ENCODE results near the gene KDM4C. TPM values are rescaled to one million over a fixed set of nuclear protein-coding genes. Genes with fewer than 3 reads are reported as not detected.

Gene KDM4C
- total and polyA plus RNA-seq, 2 of the 13 experiments (the other 11 are each of a cell fraction or from before 2014, with no cell fraction given) = 19.4 to 23.6 TPM

GRCh38 chr9:6788162-6789016 is 30.6 kb downstream of the KDM4C start (continued):
- no peak for TF ChIP-seq MNT (IDR thresholded peaks at IDR 0.05)
- TF ChIP-seq ATF7-NPFF (CRISPR knock-in tag; IDR thresholded peaks at IDR 0.05; ENCODE audit: low read depth) = no peak
- TF ChIP-seq SP5 (CRISPR knock-in tag; IDR thresholded peaks at IDR 0.05; ENCODE audit: borderline replicate concordance, low read depth) = no peak; the same call in 1 of the 2 replicates
- TF ChIP-seq TCF7 (IDR thresholded peaks at IDR 0.05; ENCODE audit: low read depth) = 0 out of 2 replicates have a peak, but pooled peaks have one; percentile 11
- no peak for TF ChIP-seq ZNF558 (CRISPR knock-in tag; IDR thresholded peaks at IDR 0.05; ENCODE audit: borderline replicate concordance)
- no peak for TF ChIP-seq ZNF256 (CRISPR knock-in tag; conservative IDR thresholded peaks at IDR 0.05)
- no peak for TF ChIP-seq ZBTB10 (CRISPR knock-in tag; IDR thresholded peaks at IDR 0.05; ENCODE audit: borderline replicate concordance)
- TF ChIP-seq HMGXB4 (CRISPR knock-in tag; IDR thresholded peaks at IDR 0.05; ENCODE audit: borderline replicate concordance in 1 of 2, low read depth in 1 of 2) = peak in 1 of 2 experiments; percentile 24; a peak in 1 of 4 replicates
- no peak for TF ChIP-seq SCMH1 (CRISPR knock-in tag; IDR thresholded peaks at IDR 0.05; ENCODE audit: borderline replicate concordance)
- TF ChIP-seq THAP9 (CRISPR knock-in tag; IDR thresholded peaks at IDR 0.05; ENCODE audit: borderline replicate concordance) = peak; percentile 29; the same call in 1 of the 2 replicates
- TF ChIP-seq KDM6A (CRISPR knock-in tag; IDR thresholded peaks at IDR 0.05; ENCODE audit: low read depth) = peak; percentile 50
- 0 out of 2 replicates have a peak, but pooled peaks have one; percentile 55 for TF ChIP-seq LBX2 (CRISPR knock-in tag; IDR thresholded peaks at IDR 0.05; ENCODE audit: borderline replicate concordance)
- TF ChIP-seq ZNF276 (CRISPR knock-in tag; IDR thresholded peaks at IDR 0.05; ENCODE audit: low read depth) = peak; percentile 51; the same call in 1 of the 2 replicates
- TF ChIP-seq ZFP37 (CRISPR knock-in tag; IDR thresholded peaks at IDR 0.05; ENCODE audit: borderline replicate concordance) = no peak
- no peak for TF ChIP-seq ZNF10 (CRISPR knock-in tag; IDR thresholded peaks at IDR 0.05; ENCODE audit: borderline replicate concordance, low read depth)
